Caki2 (cell line): ENCODE data around the gene TMPRSS13. TPM values are rescaled to one million over a fixed set of nuclear protein-coding genes. Genes with fewer than 3 reads are reported as not detected.
"Not testable (repeated sequence)": the region's sequence is repeated elsewhere in the genome, so short reads cannot be mapped to it uniquely, and the experiment has no call there.

Source experiments
- DNase-seq: peaks from one replicate; pipeline ENCODE4 v3.0.0-alpha.2; 2015; ENCODE audit warnings: low read depth
- in situ Hi-C: cut with HindIII; loops from 2 replicates; pipeline ENCODE4 v1.10.0; 2016; ENCODE audit warnings: low sequenced_read_pairs, low pct_unique_long_range_greater_than_20kb, mixed read lengths
- total RNA-seq: library from RNA; depleted of rRNA; stranded (reverse); fragments of >200 nt; shearing (Covaris generic); gene quantifications from 2 replicates; pipeline ENCODE4 v1.2.3, GENCODE V29; 2014; ENCODE audit warnings: low replicate concordance

Gene TMPRSS13
- total RNA-seq, 1 experiment from 2014 or later, result not detected

DNA sequence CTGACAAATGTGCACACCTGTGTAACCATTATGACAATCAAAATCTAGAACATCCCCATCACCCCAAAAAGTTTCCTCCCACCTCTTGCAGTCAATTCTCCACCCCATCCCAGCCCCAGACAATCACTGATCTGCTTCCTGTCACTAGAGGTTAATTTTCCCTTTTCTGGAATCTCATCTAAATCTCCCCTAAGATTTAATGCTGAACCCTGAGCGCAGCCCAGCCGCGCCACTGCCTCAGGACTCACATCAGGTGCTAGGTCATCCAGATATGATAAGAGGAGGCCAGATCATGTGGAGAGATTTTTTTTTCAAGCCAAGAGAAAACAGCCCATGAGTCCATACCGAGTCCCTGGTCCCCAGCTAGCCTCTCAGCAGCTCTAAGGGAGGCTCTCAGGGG, 4.3 kb upstream of the TMPRSS13 start:
- no peak for DNase-seq
- in situ Hi-C loops, result no loop called here

DNA sequence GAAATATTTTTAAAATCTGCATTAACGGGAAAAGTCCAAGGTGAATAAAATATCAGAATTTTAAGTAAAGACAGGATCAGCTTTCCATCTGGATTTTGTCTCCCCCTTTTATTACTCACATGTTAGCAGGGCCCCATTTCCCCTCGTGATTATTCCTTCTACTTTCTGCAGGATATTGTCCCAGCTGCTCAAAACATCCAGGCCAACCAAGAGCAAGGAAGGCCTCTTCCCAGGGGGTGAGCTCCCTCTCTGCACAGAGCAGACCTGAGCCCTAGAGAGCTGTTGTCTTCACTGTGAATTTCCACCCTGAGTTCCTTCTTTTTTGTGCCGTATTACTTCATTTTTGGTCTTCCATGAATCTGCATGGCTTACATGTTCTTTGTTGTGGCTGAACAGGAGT, 3.7 kb upstream of the TMPRSS13 start:
- in situ Hi-C loops, result no loop called here
- DNase-seq, result no peak

DNA sequence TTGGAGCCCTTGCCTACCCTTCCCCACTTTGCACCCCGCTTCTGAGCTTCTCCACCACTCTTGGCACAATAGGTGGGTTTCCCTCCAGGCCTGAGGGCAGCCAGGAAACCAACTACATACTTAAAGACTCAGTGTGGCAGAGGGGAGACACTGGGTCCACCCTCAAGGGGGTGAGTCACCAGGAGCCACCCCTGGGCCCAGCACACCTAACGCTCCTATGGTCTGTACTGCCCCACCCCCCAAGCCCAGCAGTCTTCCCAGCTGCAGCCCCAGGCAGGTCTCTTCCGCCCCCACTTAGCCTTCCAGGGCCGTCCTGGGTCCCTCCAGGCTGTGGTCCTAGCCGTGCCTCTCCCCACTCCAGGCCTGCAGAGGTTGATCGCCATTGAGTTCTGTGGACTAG, 3.2 kb upstream of the TMPRSS13 start:
- no peak for DNase-seq
- in situ Hi-C loops, result no loop called here

DNA sequence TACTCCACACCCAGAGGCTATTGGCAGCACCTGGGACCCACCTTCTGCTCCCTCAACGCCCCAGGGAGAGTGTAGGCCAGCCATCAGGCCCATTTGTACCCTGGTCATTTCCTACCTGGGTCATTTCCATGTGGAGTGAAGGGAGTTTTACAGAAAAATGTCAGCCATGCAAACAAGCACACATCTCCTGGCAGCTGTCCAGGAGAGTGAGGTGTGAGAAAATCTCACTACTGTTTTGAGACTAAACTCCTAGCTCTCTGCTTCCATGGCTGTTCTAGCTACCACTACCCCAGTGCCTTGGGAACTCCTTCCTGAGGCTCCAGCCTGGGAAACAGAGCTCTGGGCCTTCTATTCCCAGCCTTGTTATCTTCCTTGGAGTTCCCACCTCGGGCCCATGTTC, 2.8 kb upstream of the TMPRSS13 start:
- no peak for DNase-seq

DNA sequence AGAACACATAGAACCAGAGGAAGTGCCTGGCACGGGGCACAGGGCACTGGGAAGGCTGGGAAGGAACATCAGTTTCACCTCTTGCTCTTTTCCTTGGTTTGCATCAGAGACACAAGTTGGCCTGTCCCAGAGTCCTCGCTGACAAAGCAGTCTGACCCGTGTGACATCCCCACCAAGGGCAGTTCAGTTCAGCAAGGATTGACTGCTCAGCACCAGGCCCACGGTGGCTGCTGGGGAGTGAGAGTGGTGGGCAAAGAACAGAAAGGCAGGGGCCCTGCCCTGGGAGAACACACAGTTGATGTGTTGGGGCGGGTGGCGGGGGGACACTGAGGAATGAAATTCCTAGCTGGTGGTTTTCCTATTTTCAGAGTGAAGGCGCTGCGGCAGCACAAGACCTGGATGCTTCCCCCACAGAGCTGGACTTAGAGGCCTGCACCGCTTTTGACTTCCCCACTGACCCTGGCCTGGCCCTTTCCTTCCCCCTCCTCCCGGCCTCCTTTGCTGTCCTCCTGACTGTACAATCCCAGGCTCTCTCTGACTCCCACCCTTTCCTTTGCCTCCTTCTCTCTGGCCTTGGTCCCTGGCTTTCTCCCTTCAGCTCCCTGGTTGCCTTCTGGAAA, 2.2 kb upstream of the TMPRSS13 start:
- DNase-seq, result no peak
- in situ Hi-C loops, result no loop called here

More for the DNA sequence above, 2.8 kb upstream of the TMPRSS13 start:
- in situ Hi-C loops, result no loop called here

DNA sequence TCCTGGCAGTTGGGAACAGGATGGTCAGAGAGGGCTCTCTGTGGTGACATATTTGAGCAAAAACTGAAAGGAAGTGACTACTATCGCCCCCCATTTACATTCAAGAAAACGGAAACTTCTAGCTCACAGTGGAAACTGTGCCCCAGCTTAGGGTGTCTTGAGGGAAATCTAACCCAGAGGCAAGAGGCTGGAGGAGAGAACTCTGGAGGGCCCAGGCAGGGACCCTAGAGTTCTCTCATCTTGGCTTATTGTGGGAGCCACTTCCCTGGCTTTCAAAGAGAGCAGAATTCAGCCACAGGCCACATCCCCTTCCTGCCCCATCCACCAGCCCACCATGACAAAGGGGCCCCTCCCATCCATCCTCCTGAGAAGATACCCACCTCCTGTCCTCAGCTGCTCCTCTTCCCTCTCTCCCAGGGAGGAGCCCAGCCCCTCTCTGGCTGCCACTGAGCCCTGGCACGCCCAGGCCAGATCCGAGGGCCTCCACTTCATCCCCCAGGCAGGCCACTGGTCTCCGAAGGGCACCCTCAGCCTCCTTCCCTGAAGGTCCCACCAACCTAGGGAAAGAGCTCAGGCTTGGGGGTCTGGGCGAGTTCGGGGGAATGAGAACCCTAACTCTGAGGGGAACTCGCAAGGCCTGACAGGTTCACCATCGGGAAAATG, 1.6 kb upstream of the TMPRSS13 start:
- in situ Hi-C loops, result no loop called here
- no peak for DNase-seq

DNA sequence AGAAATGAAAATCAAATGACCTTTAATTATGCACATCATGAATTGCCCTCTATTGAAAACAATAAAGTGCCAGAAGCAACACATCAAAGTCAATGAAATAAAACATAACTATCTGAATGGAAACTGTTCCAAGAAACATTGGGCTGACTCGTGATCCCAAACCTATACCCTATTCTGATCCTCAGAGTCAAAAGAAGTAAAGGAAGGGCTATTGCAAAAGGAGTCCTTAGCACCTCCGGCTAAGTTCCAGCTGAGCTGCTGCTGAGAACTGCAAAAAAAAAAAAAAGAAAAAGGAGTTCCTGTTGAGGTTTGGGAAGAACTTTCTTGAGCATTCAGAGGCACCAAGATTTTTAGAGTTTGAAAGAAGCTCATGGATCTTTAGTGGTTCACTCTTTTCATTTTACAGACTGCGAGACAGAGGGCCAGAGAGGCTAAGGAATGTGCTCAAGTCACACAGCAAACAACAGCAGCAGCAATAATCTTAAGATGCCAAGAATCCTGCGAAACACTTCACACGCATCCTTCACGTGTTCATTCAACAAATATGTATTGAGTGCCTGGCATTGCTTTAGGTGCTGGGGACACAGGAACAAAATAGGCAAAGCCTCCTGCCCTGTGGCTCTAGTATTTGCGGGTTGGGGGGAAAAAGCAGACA, 841 bp upstream of the TMPRSS13 start:
- no peak for DNase-seq
- in situ Hi-C loops, result no loop called here

DNA sequence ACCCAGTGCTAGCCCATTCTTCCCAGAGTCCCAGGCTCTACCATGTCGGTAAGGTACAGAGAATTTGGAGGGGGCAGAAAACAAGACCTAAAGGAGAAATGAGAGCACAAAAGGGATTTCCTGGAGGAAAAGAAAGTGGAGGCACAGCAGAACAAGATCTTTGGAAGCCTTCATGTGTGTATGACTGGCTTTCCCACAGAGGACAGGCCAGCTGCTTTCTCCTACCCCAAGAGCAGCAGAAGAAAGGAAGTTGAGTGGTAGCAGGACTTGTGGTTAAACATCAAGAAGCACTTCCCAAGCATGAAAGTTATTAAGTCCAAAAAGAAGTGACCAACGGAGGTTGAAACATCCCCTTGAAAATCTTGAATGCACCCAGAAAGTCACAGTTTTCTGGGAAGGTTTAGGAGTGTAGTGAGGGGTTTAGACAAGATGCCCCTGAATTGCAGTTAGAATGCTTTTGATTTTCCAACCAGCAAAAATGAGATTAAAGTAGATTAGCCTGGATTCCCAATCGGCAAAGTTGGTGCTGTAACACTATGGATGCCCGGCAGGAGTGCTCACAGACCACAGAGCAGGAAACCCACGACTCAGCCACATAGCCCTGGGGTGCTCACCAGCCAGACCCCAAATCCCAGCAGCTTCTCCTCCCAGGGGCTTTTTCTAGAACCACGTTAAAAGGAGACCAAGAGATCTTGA, 608 bp downstream of the TMPRSS13 start:
- in situ Hi-C loops, result no loop called here
- no peak for DNase-seq

DNA sequence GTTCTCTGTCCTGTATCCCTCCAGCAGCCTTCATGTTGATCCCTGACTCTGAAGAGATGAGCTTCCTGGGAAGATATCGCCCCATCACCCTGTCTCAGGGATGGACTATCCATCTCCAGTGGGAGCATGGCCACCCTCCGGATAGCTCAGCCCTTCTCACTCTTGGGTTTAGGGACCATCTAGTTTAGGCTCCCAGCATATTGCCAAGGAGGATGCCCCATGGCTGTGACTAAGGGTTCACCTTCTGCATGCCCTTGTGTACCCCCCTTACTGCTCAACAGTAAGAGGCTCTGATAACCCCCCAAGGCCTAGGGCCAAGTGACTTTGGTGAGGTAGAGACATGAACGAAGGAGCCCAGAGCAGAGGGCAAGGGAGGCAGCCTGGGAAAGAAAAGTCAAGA, 1.3 kb downstream of the TMPRSS13 start:
- DNase-seq, result no peak
- in situ Hi-C loops, result no loop called here

DNA sequence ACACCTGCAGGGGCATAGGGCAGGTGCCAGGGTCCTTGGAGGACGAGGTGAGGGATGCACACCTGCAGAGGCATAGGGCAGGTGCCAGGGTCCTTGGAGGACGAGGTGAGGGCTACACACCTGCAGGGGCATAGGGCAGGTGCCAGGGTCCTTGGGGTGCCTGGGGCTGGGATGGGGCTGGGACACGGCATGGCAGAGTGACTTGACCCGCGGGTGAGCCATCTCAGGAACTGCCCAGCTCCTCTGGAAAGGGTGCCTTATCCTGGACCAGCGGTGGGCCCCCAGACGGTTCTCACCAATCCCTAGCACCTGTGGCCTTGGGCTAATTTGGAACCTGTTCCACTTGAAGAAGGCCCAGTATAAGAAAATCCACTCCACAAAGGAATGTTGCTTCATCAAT, 3.0 kb downstream of the TMPRSS13 start:
- in situ Hi-C loops, DNase-seq: not testable (repeated sequence)

DNA sequence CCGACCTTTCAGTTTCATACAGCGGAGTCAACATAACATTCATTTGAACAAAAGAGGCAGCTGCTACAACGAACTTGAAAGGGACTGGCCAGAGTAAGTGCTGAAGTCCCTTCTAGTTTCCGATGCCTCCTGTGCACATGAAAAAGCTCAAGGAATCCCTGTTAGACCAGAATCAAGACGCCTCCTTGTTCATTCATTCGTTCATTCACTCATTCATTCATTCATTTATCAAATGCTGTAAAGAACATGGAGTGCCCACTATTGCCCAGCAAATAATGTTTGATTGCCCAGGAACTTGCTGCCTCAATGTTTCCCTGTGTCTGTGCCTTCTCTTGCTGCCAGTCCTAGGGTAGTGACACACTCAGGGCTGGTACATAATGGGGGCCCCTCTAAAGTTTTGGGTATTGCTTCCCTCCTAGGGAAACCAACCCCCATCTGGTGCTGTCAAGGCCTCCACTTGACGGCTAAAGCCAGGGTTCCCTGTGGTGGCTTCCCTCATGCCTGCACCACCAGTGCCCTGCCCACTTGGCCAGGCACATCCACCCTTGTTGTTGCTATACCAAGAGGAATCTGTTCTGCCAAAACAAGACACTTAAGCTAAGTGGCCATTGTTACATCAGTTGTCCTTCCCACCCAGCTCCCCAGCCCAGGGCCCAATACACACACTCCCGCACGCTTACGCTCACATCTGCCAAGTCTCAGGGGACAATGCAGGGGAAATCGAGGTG, 3.8 kb downstream of the TMPRSS13 start:
- DNase-seq, result no peak
- in situ Hi-C loops, result no loop called here

DNA sequence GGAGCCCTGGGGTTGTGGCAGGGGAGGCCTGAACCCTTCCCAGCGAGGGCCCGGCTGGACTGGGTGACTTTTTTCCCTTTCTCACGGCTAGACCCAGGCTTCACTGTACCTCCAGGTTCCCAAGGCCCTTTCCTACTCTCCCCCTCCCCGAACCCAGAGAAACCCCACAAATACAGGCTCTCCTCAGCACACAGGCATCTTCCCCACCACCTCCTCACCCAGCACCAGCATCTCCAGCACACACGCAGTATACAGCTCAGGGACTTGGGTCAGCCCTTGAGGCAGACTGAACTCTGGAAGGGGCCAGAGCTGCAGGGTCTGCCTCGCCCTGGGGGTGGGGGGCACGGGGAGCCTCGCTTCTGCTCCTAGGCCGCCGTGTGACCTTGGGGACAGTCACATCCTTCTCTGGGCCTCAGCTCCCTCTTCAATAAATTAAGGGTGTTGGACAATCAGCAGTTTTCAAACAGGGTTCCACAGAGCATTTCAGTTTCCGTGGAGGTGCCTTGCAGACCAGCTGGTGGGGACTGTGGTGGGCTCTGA, 4.5 kb downstream of the TMPRSS13 start:
- DNase-seq, result no peak
- in situ Hi-C loops, result no loop called here

DNA sequence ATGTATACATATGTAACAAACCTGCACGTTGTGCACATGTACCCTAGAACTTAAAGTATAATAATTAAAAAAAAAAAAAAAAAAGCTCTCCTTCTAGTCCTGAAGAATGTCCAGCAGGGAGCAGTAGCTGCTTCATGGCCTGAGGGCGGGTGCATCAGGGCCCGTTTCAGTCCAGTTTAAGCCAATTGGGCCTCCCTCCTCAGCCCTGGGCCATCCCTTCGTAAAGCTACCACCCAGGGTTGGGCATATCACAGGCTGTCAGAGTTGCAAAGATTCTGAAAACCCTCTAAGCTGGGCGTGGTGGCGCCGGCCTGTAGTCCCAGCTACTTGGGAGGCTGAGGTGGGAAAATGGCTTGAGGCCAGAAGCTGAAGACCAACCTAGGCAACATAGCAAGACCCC, 5.4 kb downstream of the TMPRSS13 start:
- in situ Hi-C loops, result no loop called here
- no peak for DNase-seq

DNA sequence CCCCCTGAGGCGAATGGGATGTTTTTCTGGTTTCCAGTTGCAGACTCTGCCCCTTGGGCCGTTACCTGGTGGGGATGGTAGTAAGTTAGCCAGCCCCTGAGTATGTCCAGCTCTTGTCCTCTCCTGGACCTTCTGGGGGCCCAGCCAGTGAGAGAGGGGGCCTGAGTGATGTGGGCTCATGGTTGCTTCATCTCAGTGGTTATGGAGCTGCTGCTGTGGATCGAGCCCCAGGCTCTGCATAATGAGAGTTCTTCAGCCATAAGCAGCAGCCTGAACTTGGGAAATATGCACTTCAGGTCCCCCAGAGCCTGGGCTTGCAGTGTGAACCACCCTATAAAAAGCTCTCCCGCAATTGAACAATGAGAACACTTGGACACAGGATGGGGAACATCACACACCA, 5.9 kb downstream of the TMPRSS13 start:
- in situ Hi-C loops, result no loop called here
- no peak for DNase-seq

DNA sequence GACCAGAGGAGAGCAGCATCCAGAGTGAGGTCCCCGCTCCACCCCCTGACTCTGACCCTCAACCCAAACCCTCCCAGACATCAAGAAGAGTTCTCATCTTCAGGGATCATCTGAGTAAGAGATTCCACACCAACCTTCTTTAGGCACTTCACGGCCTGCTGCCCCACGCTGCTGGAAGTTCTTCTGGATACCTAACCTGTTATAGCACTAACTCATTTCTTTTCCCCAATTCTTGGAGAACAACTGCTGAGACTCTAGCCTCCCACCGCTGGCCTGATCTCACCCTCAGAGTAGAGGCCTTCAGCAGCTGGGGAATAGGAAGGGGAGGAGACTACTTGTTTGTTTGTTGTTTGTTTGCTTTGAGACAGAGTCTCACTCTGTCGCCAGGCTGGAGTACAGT, 7.3 kb downstream of the TMPRSS13 start:
- in situ Hi-C loops, result no loop called here
- DNase-seq, result no peak

DNA sequence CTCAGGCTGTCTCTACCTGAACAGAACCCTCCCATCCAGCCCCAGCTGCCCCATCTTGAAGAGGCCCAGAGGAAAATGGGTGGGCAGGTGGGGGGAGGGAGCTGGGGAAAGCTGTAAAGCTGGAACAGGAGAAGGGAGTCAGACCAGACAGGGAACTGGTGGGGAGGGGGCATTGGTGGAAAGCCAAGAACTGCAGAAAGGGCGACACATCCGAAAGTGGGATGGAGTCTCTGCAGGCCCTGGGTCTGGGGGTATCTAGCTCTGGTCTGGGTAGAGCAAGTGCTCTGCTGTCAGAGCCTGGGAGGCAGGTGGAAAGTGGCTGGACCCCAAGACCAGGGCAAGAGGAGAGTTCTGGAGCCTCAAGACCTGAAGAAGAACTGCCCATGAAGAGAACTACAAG, 7.7 kb downstream of the TMPRSS13 start:
- in situ Hi-C loops, result no loop called here
- no peak for DNase-seq

DNA sequence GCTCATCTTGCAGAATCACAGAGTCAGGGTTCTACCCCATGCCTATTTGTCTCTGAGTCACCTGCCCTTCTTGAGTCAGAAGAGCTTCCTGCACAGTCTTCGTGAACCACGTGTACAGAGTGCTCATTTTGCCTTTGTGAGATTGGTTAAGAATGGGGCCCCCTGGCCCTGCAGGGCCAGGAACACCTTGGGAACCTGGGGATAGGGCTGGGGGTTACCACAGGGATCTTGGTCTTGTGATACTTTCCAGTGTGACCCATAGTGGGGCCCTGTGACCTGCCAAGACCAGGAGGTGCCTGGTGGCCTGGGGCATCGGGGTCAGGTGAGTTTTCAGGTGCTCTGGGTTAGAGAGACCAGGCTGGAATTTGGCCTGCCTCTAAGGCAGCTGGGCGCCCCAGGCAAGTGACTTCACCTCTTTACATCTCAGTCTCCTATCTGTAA, 9.4 kb downstream of the TMPRSS13 start:
- no peak for DNase-seq
- in situ Hi-C loops, result no loop called here

DNA sequence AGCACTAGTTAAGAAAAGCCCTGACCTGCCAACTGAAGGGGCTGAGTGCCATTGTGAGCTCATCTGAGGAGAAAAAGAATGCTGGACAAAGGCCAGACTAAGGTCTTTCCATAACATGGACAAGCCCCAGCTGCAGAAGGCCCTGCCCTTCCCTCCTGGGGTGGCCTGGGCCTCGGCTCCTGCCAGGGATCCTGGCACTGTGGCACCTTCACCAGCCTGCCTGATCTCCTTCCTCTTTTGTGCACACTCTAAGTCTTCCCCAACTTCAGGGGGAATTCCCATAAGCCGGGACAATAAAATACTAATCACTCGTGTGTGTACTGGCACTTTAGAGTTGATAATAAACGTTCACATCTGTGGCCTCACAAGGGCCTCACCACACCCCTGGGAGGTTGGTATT, 9.9 kb downstream of the TMPRSS13 start:
- DNase-seq, result no peak
- in situ Hi-C loops, result no loop called here
